NOMO-1 treated with dmso at 0.1 percent for 144 hours (cell line): ENCODE results near the gene GTPBP3.

Experiments
- DNase-seq: peaks from one replicate; lab custom pipeline; 2025; ENCODE audit not compliant: unreplicated experiment; lab: John Stamatoyannopoulos, UW

Gene GTPBP3

DNA sequence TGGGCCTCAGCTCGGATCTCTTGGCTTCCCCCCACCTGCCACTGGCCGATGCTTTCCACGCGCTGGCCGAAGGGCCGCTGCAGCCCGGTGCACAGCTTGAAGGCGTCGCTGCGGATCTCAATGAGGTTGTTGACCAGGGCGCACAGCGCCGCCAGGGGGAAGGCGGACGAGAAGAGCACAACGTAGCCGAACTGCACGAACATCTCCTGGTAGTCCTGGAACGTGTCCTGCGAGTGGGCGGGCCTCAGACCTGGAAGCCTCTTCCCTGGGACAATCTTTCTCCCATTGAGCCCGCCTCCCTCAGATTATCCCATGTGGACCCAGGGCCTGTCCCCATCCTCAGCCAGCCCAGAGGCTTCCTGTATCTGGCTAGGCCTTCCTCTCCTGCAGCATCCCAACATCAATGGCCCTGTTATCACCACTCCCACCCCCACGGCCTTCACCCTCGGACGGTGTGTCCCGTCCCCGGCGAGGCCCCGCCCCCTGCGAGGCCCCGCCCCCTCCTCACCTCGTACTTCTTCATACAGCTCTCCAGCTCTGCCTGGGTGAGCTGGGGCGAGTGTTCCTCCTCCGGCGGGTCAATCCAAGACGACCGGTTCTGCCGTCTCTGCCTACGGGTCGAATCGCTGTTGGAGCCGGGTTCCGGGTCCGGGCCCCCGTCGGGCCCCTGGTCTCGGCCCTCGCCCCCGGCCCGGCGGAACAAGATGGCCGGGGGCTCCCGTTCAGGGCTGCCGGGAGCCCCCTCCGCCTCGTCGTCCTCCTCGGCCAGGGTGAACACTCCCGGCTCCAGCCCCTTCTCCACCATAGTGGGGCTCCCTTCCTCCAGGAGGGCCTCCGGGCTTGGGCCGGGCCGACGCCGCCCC is 9.5 kb upstream of the GTPBP3 start:
- no peak for DNase-seq

- no peak for DNase-seq
Observed at GRCh38 chr19:17328517-17329365, 8.6 kb upstream of the GTPBP3 start.

GRCh38 chr19:17329366-17330261 is 7.7 kb upstream of the GTPBP3 start:
- no peak for DNase-seq

DNA sequence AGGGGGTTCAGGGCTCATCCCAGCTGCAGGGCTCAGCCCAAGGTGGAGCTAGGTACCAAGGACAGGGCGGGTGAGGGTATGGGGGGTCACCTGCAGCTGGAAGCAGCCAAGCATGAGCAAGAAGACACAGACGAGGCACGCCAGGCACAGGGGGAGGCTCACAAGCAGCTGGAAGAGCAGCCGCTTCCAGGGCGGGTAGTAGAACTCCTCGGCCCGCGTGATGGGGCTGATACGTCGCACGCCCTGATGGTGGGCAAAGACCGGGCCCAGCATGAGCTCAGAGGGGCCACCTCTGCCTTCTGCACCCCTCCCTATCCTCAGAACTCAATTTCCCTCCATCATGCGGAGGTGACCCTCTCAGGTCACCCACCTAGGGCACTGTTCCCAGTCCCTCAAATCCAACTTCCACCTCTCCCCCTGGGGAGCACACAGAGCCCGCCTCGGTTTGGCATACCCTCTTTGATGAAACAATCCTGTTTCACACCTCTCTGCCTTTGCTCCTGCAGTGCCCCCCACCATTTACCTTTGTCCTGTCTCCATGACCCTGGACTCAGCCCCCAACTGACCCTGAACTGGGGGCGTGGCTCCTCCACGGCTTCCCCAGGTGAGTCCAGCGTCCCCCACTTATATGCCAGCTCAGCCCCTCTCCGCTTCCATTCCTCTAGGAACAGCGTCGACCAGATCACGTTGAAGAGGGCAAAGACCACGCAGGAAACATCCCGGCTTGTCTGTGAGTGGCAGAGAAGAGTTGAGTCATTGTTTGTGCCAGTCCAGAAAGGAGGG is 6.9 kb upstream of the GTPBP3 start:
- no peak for DNase-seq

DNA sequence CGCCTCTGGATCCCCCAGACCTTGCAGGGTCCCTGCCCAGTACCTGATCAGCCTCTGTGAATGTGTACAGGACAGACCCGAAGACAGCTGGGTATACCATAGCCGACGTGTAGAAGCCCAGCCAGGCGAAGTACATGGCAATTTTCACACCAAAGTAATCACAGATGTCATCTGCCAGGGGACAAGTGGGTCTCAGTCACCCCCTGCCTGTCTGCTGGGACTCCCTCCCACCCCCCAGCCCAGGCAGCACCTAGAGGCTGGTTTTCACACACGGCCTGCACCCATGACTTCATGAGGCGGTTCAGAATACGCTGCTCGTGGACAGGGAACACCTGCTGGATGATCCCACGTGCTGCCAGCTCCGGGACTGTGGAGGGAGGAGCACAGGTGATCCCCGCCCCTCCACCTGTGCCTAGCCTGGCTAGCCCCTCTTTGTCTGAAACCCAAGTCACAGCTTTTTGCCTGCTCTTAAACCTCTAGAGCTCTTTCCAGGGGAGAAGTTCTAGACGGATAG is 6.3 kb upstream of the GTPBP3 start:
- no peak for DNase-seq

DNA sequence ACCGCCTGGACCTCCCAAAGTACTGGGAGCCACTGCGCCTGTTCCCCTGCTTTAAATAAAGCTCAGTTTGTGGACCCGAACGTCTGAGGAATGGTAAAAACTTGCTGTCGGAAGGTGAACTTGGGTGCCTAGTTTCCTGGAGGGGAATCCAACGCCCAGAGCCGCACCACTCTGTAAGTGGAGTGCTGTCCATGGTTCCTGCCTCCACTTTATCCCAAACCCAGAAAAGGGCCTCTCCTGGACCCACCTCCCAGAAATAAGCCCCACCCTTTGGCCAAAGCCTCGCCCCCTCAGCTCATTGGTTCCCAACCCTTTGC is 5.0 kb upstream of the GTPBP3 start:
- no peak for DNase-seq

DNA sequence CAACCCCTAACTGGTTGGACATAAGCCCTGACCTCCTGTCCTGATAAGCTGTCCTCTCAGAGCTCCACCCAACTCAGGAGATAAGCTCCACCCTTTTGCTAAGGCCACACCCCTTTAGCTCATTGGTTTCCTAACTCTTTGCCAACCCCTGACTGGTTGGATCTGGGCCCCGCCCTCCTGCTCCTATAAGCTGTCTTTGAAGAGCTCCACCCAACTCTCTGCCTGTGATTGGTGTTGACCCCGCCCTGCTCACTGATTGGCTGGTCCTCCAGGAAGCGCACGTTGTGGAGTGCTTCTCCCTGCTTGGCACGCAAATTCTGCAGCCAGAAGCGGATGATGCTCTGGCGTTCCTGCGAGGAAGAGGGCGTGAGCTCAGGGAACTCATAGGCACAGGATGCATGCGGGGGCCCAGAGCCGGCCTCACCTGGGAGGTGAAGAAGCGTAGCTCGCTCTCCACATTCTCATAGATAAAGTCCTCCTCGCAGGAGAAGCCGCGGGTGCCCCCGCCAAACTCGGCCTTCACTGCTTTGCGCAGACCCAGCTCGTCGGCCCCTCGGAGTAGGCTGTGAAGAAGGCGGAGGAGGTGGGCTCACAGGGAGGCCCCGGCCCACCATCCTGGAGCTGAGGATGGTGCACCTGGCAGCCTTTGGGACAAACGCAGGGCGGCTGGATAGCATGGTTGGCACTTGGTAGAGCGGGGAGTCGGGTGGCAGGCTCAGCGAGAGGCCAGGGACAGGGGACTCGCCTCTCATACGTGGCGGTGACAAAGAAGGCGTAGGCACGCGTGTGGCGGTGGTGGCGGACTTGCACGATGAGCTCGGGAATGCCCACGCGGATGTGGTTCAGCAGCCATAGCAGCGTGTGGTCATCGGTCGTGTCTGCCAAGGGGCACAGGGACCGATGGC is 4.4 kb upstream of the GTPBP3 start:
- DNase-seq: no peak

DNA sequence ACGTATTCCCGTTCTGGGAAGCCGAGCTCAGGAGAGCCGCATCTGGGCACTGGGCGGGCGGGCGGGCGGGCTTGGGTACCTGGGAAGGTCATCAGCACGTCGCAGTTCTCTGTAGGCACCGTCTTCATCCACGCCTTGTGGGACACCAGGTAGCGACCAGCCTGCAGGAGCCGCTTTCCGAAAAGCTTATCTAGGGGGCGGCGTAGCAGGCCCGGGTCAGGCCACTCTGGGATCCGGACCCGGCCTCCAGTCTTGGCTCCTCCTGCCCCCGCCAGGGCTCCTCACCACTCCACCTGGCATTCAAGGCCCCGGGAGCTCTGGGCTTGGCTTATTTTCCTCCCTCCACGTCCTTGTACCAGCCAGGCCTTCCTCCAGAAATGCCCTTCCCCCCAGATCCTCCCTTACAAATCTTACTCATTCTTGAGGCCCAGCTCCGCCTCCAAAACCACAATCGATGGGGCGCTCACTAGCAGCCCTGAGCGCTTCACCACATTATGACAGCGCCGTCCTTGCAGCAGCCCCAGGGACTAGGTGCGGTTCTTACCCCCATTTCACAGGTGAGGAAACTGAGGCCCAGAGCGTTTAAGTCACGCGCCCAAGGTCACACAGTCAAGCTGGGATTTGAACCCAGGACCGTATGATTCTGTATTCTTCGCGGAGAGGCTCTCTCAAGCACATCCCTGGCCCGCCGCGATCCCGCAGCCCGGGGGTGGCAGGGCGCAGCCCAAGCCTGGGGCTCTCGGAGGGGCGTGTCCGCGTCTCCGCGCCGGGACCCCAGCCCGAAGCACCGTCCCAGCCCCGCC is 3.5 kb upstream of the GTPBP3 start:
- peak; percentile 89 for DNase-seq

DNA sequence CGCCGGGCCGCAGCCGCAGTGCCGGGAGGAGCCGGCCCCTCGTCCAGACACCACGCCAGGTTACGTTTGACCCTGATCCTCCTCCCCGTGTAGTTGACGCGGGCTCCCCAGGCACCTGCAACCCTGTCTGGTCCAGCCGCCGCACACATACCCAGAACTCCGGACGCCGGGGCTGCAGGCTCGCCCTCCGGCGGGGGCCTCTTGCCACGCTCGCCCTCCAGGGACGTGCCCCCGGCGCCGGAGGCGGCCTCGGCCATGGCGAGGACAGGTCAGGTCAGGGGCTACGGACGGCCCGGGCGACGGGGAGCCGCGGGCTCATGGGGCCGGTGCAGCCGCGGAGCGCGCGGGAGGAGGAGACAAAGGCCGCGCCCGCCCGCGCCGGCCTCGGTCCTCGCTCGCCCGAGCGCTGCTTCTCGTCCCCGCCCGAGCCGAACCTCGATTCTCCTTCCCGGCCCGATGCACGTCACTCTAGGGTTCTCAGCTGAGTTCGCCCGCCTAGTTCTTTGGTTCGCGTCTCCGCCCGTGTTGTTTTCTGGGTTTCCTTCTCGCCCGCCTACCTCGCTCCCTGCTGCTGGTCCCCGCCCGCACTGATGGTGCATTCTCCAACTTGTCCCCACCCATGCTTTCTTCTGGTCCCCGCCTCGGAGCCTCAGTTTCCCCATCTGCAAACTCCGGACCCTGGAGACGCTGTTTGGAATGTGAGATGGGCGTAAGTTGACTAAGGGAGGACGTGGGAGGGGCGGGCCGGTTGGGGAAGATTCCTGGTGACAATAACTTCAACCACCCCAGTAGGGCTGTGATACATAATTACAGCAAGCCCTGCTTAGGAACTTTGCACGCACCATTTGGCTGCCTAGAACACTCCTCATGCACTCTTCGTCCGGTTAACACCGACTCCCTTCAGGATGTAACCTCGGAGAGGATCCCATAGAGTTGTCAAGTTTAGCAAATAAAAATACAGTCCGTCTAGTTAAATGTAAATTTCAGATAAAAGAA is 2.6 kb upstream of the GTPBP3 start, which contains the start of gene ANO8:
Gene ANO8 (minus strand): TSS at position 442 of the 996 bp plus-strand sequence. CDS start 185 bp downstream, at position 257.
- DNase-seq: peak; percentile 95

GRCh38 chr19:17335575-17335974 is 1.8 kb upstream of the GTPBP3 start:
- no peak for DNase-seq

DNA sequence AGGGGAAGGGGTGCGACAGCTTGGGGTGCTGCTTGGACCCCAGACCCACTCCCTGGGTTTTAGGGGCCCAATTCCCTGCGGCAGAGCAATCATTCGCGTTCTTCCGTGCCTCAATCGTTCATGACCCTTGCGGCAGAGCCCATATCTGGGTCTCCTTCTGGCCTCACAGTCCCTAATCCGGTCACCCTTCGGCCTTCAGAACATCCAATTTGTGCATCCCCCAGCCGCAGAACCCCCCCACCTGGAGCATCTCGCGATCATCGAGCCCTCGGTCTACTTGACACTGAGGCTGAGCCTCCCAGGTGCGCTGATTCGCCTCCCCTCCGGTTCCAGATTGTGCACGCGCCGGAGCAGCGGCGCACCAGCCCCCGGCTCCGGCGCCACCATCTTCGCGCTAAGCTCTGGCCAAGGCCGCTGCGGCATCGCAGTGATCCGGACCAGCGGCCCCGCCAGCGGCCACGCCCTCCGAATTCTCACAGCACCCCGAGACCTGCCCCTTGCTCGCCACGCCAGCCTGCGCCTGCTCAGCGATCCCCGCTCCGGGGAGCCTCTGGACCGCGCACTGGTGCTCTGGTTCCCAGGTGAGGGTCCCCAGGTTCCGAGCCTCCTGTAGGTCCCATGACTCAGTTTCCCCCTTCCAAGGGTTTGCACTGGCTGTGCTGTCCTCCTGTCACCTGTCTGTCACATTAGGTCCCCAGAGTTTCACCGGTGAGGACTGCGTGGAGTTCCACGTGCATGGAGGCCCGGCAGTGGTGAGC is 501 bp downstream of the GTPBP3 start:
- DNase-seq: no peak

- DNase-seq: no peak
Observed at GRCh38 chr19:17338433-17339078, 1.2 kb downstream of the GTPBP3 start.

DNA sequence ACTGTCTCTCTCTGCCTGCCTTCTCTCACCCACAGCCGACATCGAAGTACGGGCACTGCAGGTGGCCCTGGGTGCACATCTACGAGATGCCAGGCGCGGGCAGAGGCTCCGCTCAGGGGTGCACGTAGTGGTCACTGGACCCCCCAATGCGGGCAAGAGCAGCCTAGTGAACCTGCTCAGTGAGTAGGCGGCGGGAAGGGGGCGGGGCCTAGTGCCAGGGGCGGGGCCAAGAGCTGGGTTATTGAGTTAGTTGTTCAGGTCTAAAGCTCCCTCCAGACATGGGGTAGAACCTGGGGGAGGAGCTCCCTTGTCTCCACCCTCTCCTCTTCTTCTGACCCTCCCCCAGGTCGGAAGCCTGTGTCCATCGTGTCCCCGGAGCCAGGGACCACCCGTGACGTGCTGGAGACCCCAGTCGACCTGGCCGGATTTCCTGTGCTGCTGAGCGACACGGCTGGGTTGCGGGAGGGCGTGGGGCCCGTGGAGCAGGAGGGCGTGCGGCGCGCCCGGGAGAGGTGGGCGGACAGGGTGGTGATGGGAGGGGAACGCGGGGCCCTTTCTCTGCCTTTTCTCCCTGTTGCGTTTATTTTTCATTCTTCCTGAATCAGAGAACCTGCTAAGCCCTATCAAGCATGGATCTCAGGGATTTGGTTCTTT is 1.9 kb downstream of the GTPBP3 start:
- no peak for DNase-seq

GRCh38 chr19:17340302-17340870 is 3.0 kb downstream of the GTPBP3 start:
- no peak for DNase-seq

- no peak for DNase-seq
Observed at GRCh38 chr19:17340871-17341357, 3.6 kb downstream of the GTPBP3 start.
